COLO829 (cell line): Measurements from ENCODE around the gene SLC26A11.

Source experiments
- DNase-seq: peaks from one replicate; pipeline ENCODE4 v3.0.0; 2012; ENCODE audit warnings: low spot score

The SLC26A11 gene

DNA sequence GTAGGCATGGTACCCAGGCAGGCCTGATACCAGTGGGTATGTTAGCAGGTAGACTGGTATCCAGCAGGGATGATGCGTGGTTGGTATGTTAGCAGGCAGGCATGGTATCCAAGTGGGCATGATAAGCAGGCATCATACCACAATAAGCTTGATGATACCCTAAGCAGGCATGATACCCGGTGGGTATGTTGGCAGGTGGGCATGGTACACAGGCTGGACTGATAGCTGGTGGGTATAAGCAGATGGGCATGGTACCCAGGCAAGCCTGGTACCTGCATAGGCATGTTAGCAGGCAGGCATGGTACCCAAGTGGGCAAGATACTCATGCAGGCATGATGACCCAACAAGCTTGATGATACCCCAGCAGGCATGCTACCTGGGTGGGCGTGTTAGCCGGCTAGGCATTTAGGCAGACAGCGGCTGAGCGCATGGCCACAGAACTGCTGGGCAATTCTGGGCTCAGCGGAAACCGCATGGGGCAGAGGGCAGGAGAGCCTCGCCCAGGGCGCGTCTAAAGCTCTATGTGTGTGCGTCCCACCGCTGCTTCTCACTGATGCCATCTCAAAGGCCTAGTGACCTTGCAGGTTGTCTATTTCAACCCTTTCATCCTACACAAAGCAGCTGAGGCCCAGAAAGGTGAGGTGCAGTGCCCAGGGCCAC, 2.4 kb upstream of the SLC26A11 start:
- no peak for DNase-seq

DNA sequence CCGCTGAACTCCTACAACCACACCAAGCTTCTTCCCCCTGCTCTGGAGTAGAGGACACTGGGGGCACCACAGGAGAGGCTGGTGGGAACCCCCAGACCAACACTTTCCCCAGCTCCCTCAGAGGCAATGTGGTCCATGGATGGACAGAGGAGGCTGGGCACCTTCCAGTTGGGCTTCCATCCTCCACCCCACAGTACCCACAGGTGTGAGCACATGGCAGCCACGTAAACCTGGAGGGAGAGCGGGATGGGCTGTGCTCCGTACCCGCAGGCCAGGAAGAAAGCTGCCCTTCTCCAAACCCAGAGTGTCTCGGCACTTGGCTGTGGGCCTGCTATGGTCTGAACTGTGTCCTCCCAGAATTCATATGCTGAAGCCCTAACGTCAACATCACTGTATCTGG, 1.8 kb upstream of the SLC26A11 start:
- DNase-seq = no peak

GRCh38 chr17:80219013-80219762, 1.0 kb upstream of the SLC26A11 start:
- peak; percentile 23 for DNase-seq

GRCh38 chr17:80219763-80220053, 519 bp upstream of the SLC26A11 start:
- no peak for DNase-seq

GRCh38 chr17:80220736-80221215, 549 bp downstream of the SLC26A11 start:
- no peak for DNase-seq

DNA sequence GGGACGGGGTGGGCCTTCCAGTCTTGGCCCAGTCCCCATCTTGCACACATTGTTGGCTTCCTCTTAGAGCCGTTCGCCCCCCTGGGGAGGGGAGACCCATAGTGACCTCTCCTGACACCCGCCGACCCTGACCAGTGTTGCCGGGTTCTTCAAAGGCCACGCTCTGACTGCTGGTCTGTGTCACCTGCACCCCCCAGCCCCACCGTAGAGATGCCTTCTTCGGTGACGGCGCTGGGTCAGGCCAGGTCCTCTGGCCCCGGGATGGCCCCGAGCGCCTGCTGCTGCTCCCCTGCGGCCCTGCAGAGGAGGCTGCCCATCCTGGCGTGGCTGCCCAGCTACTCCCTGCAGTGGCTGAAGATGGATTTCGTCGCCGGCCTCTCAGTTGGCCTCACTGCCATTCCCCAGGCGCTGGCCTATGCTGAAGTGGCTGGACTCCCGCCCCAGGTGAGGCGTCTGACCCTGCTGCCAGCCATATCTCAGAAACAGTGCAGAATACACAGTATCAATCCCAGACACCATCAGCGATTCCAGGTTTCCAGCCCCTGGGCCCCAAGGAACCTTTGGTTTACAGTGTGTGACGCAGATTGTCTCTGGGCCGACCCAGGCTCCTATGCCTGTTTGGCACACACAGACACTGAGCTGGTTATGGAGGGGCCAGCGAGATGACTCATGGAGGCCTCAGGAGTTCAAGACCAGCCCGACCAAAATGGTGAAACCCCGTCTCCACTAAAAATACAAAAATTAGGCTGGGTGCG, 1.3 kb downstream of the SLC26A11 start:
- DNase-seq = no peak

DNA sequence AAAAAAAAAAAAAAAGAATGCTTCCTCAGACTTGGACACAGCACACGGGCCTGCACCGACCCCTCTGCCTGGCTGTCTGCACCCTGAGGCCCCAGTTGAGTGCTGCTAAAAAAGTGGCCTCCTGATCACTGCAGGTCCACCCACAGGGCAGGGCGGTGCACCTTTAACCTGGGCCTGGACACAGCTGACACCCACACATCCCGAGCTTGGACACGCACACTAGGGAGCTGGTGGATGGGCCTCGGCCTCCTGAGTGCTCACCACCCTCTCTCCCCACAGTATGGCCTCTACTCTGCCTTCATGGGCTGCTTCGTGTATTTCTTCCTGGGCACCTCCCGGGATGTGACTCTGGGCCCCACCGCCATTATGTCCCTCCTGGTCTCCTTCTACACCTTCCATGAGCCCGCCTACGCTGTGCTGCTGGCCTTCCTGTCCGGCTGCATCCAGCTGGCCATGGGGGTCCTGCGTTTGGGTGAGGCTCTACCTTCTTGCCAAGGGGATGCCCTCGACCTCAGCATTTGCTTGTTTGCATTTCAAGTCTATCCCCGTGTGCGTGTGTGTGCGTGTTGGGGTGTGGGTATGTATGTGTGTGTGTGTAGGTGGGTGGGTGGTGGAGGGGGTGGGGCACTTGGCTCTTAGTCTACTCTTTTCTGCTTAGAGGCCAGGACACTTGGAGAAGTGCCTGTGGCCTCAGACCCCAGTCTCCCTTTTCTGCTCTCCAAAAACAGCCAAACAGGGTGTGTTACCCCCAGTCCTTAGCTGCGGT, 2.3 kb downstream of the SLC26A11 start:
- DNase-seq = no peak

DNA sequence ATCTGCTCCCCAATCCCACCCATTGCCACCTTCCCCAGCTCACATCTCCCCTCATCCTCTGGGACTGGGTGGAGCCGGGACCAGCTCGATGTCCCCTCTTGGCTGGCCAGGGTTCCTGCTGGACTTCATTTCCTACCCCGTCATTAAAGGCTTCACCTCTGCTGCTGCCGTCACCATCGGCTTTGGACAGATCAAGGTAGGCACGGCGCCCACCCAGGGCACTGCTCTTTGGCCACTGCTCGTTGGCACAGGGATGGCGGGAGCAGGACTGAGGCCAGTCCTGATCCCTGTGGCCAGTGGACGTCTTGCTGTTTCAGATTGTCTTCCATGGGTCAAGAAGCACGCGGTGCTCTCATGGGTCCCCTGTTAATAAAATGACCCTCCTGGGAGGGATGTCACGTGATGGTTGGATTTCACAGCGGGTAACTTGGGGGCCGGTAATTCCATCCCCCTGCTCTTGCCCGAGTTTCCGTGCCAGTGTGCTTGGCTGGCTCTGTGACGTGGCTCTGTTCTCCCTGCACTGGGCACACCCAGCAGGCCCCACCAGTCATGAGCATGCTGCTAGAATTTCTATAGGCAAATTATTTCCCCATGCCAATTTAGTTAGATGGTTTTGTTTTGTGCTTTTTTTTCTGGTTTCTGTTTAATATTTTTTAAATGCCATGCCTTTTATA, 3.1 kb downstream of the SLC26A11 start:
- no peak for DNase-seq

DNA sequence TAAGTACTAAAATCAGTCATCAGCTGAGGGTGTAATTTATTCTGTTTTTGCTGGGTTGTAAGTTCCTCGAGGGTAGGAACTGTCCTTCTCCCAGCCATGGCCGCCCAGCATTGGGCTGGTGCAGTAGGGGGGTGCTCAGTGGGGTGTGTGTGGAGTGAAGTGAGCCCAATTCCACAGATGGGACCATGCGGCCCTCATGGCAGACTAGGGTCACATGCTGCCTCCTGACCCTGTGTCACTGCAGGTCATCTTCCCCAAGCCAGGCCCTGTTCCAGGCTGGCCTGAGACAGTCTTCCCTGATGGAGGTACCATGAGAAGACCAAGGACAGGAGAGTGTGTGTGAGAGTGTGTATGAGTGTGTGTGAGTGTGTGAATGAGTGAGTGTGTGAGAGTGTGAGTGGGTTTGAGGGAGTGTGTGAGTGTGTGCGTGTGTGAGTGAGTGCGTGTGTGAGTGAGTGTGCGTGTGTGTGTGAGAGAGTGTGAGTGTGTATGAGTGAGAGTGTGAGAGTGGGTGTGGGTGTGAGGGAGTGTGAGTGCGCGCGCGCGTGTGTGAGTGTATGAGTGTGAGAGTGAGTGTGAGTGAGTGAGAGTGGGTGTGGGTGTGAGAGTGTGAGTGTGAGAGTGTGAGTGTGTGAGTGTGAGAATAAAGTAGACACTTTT, 3.7 kb downstream of the SLC26A11 start:
- no peak for DNase-seq

DNA sequence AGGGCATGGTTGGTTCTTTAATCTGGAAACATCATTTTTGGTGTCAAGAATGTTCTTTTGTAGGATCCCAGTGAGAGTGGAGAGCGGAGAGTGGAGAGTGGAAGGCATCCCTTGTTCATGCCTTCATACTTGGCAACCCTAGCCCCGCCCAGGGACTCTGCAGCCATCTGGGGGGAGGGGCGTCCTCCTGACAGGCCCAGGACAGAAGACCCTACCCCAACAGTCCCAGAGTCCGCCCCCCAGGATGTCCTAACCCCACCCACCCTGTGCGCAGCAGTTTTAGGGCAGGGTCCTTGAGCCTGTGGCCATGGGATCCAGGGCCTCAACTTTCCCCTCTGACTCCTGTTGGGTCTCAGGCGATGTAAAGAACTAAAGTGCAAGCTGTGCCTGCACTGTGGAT, 4.5 kb downstream of the SLC26A11 start:
- no peak for DNase-seq

GRCh38 chr17:80225230-80225629, 5.0 kb downstream of the SLC26A11 start:
- no peak for DNase-seq

GRCh38 chr17:80227156-80227555, 6.9 kb downstream of the SLC26A11 start:
- DNase-seq = no peak

DNA sequence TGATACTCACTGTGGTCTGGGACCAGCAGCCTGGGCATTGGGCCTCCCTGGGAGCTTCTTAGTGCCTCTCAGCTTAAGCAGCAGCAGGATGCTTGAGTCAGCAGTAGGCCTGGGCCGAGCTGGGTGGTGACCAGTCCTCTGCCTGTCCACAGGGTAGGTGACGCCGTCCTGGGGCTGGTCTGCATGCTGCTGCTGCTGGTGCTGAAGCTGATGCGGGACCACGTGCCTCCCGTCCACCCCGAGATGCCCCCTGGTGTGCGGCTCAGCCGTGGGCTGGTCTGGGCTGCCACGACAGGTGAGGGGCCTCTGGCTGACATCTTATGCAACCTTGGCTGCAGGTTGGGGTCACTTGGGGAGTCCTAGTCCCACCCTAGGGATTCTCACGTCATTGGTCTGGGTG, 7.4 kb downstream of the SLC26A11 start:
- no peak for DNase-seq

GRCh38 chr17:80228477-80228876, 8.2 kb downstream of the SLC26A11 start:
- no peak for DNase-seq

- DNase-seq = no peak
Observed at GRCh38 chr17:80229011-80229410, 8.8 kb downstream of the SLC26A11 start.

- DNase-seq = no peak
Observed at GRCh38 chr17:80232438-80232837, 12.2 kb downstream of the SLC26A11 start.

GRCh38 chr17:80233202-80233601, 13.0 kb downstream of the SLC26A11 start:
- no peak for DNase-seq

GRCh38 chr17:80236911-80237310, 16.7 kb downstream of the SLC26A11 start:
- DNase-seq = no peak

GRCh38 chr17:80237386-80237785, 17.2 kb downstream of the SLC26A11 start:
- no peak for DNase-seq

DNA sequence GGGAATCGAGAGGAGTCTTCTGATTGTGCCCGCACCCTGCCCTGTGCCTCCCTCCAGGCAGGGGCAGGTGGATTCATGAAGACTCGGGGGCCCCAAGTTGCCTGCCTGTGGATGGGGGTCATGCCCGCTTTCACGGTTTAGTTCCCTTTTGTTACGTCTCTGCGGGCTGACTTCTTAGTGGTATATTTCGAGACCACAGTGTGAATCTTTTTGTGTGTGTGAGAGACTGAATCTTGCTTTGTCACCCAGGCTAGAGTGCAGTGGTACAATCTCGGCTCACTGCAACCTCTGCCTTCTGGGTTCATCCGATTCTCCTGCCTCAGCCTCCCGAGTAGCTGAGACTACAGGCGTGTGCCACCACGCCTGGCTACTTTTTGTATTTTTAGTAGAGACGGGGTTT, 22.3 kb downstream of the SLC26A11 start:
- DNase-seq = no peak
